ENCODE results near the gene EFNA5. TPM values are rescaled to one million over a fixed set of nuclear protein-coding genes. Genes with fewer than 3 reads are reported as not detected.

Gene EFNA5
- total RNA-seq, 4 donors from 2014 or later, result 2.4 to 9.2 (median 3.9) TPM

GRCh38 chr5:107524111-107524510 is 146.6 kb downstream of the EFNA5 start:
- no peak for ATAC-seq
- Histone ChIP-seq H3K4me1 (peaks cover 0 to 12% (median 4%) of the 10 kb centered on the region in 3 donors), H3K27me3 (no peaks in the 10 kb centered on the region), H3K4me3 (no peak overlapping the region), H3K27ac (no peak overlapping the region), H3K9me3 (no peaks in the 10 kb centered on the region), H3K36me3 (no peaks in the 10 kb centered on the region)
- WGBS, 2 donors (ENCODE audit: low coverage in 1 of 2), result 95 to 98% methylated on average over 2 of the region's 2 CpGs
- no peak for TF ChIP-seq POLR2A (IDR thresholded peaks at IDR 0.05)
- no peak for TF ChIP-seq EP300 (IDR thresholded peaks at IDR 0.05)
- TF ChIP-seq POLR2AphosphoS5 (IDR thresholded peaks at IDR 0.05), result no peak
- no peak for TF ChIP-seq CTCF (IDR thresholded peaks at IDR 0.05)

- Histone ChIP-seq H3K27ac (no peak overlapping the region), H3K9me3 (no peaks in the 10 kb centered on the region), H3K4me1 (peaks cover 0 to 12% (median 4%) of the 10 kb centered on the region in 3 donors), H3K36me3 (no peaks in the 10 kb centered on the region), H3K4me3 (no peak overlapping the region), H3K27me3 (no peaks in the 10 kb centered on the region)
- no peak for ATAC-seq
- 91 to 97% methylated on average over 5 of the region's 5 CpGs for WGBS, 2 donors (ENCODE audit: low coverage in 1 of 2)
- TF ChIP-seq POLR2A (IDR thresholded peaks at IDR 0.05), result no peak
- TF ChIP-seq CTCF (IDR thresholded peaks at IDR 0.05), result no peak
- no peak for TF ChIP-seq EP300 (IDR thresholded peaks at IDR 0.05)
- no peak for TF ChIP-seq POLR2AphosphoS5 (IDR thresholded peaks at IDR 0.05)
These were observed 147.6 kb downstream of the EFNA5 start for GRCh38 chr5:107523029-107523680.

GRCh38 chr5:107522456-107522855 is 148.3 kb downstream of the EFNA5 start:
- Histone ChIP-seq H3K9me3 (no peaks in the 10 kb centered on the region), H3K27ac (no peak overlapping the region), H3K36me3 (no peaks in the 10 kb centered on the region), H3K4me1 (peaks cover 0 to 12% (median 4%) of the 10 kb centered on the region in 3 donors), H3K4me3 (no peak overlapping the region), H3K27me3 (no peaks in the 10 kb centered on the region)
- ATAC-seq, result no peak
- TF ChIP-seq POLR2A (IDR thresholded peaks at IDR 0.05) (no peak), CTCF (IDR thresholded peaks at IDR 0.05) (no peak), POLR2AphosphoS5 (IDR thresholded peaks at IDR 0.05) (no peak), EP300 (IDR thresholded peaks at IDR 0.05) (no peak)
- WGBS, 2 donors (ENCODE audit: low coverage in 1 of 2), result 93 to 95% methylated on average over 4 of the region's 4 CpGs

GRCh38 chr5:107519900-107520354 is 150.8 kb downstream of the EFNA5 start:
- WGBS, 2 donors (ENCODE audit: low coverage in 1 of 2), result 0 to 12% methylated on average over 3 to 6 of the region's 6 CpGs
- Histone ChIP-seq H3K4me1 (peaks cover 0 to 12% (median 4%) of the 10 kb centered on the region in 3 donors), H3K36me3 (no peaks in the 10 kb centered on the region), H3K9me3 (no peaks in the 10 kb centered on the region), H3K4me3 (no peak overlapping the region), H3K27ac (no peak overlapping the region), H3K27me3 (no peaks in the 10 kb centered on the region)
- TF ChIP-seq EP300 (IDR thresholded peaks at IDR 0.05) (no peak), POLR2A (IDR thresholded peaks at IDR 0.05) (no peak), CTCF (IDR thresholded peaks at IDR 0.05) (no peak), POLR2AphosphoS5 (IDR thresholded peaks at IDR 0.05) (no peak)
- ATAC-seq, result no peak

- H3K36me3 ChIP-seq, result no peaks in the 10 kb centered on the region
- no peaks in the 10 kb centered on the region for H3K27me3 ChIP-seq
- WGBS, 2 donors (ENCODE audit: low coverage in 1 of 2), result 82 to 83% methylated on average over 2 of the region's 2 CpGs
- TF ChIP-seq POLR2AphosphoS5 (IDR thresholded peaks at IDR 0.05), result no peak
- TF ChIP-seq EP300 (IDR thresholded peaks at IDR 0.05), result no peak
- TF ChIP-seq POLR2A (IDR thresholded peaks at IDR 0.05), result no peak
- no peak for TF ChIP-seq CTCF (IDR thresholded peaks at IDR 0.05)
- ATAC-seq, result no peak
- H3K27ac ChIP-seq, result no peak overlapping the region
- H3K4me3 ChIP-seq, result no peak overlapping the region
- no peaks in the 10 kb centered on the region for H3K9me3 ChIP-seq
- peaks cover 0 to 12% (median 4%) of the 10 kb centered on the region in 3 donors for H3K4me1 ChIP-seq
These were observed 152.1 kb downstream of the EFNA5 start for GRCh38 chr5:107518616-107519015.

Measured in gastroesophageal sphincter (tissue), 4 donors.